Fibroblast of skin of left biceps (primary cell): ENCODE measurements around the gene TSSK1B.
"Not testable (repeated sequence)": the region's sequence is repeated elsewhere in the genome, so short reads cannot be mapped to it uniquely, and the experiment has no call there.

Experiments
- DNase-seq, 2 experiments: peaks; one replicate each; pipeline ENCODE4 v3.0.0-alpha.2; 2013; ENCODE audit warnings: low read depth in 2 of 2

The TSSK1B gene, protein sequence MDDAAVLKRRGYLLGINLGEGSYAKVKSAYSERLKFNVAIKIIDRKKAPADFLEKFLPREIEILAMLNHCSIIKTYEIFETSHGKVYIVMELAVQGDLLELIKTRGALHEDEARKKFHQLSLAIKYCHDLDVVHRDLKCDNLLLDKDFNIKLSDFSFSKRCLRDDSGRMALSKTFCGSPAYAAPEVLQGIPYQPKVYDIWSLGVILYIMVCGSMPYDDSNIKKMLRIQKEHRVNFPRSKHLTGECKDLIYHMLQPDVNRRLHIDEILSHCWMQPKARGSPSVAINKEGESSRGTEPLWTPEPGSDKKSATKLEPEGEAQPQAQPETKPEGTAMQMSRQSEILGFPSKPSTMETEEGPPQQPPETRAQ

DNA sequence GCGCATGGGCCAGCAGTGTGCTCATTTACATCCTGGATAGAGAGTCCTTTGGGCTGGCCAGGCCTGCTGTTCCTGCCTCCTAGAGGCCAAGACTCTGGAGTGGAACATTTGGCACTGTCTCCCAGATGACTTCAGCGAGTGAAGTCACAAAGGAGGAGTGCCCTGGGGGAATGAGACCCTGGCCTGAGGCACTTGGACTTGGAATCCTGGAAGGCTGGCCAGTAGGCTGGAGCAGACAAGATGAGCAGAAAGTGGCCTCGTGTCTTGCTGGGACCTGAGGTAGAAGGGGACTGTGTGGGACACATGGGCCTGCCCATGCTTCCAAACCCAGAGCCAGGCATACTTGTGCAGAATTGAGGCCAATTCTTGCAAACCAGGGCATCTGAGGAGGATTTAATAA, at the start of gene TSSK1B:
Gene TSSK1B, minus strand, starts transcription at position 101 of the 400 bp plus-strand sequence. CDS start 150 bp downstream, outside the sequence.
- no peak for DNase-seq

GRCh38 chr5:113480243-113480642, 45.5 kb upstream of the TSSK1B start:
- no peak for DNase-seq

GRCh38 chr5:113478691-113479090, 43.9 kb upstream of the TSSK1B start:
- DNase-seq = no peak

GRCh38 chr5:113474100-113474728, 39.4 kb upstream of the TSSK1B start:
- DNase-seq = no peak

DNA sequence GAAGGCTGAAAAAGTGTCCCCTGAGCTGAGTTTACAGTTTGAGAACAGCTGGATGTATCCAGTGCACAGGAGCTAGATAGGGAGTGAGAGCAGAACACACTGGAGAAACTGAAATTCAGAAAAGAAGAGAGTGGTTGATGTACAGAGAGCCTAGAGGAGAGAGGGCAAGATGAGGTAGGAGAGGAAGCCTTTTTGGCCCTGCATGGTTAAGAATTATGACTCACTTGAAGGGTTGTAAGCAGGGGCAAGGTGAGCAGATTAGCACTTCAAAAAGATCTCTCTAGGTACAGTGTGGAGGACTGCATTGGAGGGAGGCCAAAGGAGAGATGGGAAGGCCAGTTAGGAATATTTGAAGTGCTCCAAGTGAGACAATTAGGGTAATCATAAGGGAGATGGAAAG, 28.2 kb upstream of the TSSK1B start:
- no peak for DNase-seq

DNA sequence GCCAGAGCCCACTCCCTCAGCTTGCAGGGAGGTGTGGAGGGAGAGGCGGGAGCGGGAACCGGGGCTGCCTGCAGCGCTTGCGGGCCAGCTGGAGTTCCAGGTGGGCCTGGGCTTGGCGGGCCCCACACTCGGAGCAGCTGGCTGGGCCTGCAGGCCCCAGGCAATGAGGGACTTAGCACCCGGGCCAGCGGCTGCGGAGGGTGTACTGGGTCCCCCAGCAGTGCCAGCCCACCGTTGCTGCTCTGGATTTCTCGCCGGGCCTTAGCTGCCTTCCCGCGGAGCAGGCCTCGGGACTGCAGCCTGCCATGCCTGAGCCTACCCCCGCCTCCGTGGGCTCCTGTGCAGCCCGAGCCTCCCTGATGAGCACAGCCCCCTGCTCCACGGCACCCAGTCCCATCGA, 22.3 kb upstream of the TSSK1B start:
- DNase-seq = not testable (repeated sequence)

DNA sequence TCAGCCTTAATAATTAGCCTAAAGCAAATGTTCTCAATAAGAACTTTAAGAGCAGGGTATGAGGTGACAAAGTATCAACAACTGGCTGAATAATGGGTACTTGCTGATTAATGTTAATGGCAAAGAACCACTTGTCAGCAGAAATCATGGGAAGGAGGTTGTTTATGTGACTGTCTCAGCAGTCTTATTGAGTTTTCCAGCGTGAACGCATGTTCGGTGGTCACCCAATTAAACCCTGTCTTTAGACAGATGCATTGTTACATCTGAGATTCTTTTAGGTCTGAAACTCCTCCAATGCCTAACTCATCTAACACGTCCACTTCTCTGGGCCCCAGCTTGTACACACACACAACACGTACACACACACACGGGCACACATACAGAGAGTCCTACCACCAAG, 18.2 kb upstream of the TSSK1B start:
- DNase-seq = no peak

- no peak for DNase-seq
Measured at GRCh38 chr5:113451797-113452196, 17.0 kb upstream of the TSSK1B start.

DNA sequence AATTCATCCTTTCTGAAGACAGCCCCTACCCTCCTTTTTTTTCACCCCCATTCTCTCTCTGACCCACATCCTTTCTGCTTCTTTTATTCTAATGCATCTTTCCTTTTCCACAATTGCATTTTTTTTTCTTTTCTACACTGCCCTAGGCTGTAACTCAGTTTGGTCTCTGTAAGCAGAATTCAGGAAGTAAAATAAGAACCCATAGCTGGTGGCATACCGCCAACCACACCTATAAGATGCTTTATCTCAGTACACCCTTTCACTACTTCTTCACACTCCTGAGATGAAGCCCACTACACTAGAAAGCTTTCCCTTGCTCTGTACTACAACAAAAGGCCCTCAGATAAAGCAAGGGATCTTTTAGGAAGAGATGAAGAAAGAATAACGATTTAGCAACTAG, 16.1 kb upstream of the TSSK1B start:
- no peak for DNase-seq

DNA sequence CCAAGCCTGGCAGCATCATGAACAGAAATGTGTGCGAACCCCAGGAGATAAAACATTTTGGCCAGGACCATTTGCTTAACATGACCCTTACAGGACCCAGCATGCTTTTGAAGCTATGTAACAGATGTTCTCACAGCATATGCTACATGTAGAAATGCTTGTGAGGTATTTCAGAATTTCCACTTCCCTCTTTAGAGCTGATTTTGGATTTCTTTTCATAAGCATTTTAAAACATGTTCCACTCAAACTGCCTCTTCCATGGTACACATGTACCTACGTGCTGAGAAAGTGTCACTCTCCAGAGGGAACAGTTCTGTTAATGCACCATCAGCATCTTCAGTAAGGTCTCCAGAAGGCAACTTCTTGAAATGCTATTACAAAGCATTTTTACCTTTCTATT, 15.7 kb upstream of the TSSK1B start:
- DNase-seq = no peak

DNA sequence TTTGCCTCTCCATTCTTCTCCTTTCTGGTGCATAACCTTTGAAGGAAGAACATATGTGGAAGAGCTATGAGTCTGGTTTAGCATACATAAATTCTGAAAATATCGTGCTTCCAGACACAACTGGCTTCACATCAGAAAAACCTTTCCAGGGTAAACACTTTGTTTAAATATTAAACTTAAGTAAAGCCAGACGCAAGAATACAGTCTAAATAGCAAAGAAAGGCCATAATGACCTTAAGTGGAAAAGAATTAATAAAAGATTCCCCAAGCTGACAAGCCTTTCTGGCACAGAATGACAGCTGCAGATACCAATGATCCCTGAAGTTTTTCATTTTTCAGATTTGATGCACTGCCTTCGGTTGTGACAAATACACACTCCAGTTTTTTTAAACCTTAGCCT, 13.5 kb upstream of the TSSK1B start:
- DNase-seq = no peak

- DNase-seq = no peak
Measured at GRCh38 chr5:113447498-113448050, 12.8 kb upstream of the TSSK1B start.

GRCh38 chr5:113446358-113446927, 11.7 kb upstream of the TSSK1B start:
- DNase-seq = no peak

DNA sequence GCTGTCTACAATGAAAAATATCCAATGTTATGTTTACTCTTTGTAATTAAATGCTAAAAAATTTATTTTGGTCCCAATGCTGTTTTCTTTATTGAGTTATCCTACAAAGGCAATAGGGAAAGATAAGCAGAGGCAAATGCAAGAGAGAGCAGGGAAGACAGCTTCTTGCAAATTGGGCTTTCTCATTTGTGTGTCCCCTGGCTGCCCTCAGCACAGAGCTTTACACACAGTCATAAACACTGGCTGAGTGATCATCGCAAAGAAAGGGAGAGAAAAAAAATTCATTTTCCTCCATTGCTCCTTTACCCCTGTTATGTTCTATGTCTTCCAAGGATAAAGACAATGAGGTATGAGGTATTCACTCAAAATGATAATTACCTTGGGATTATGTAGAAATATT, 2.3 kb upstream of the TSSK1B start:
- no peak for DNase-seq

DNA sequence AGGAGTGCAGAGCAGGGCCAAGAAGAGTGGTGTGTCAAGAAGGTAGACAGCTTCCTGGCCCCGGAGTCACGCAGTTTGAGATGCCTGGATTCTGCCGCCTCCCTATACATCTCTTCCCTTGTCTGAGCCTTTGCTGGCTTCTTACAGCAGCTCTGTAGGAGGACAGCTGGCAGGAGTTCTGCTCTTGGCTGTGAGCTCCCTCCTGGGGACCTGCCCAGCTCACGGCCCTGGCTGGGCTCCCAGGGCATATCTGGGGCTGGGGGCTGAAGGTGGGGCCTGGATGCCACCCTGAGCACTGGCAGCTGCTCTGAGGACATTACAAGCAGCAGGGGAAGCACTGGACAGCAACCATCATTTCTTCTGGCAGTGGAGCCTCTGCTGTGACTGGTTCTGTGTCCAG, 786 bp upstream of the TSSK1B start:
- DNase-seq = no peak

GRCh38 chr5:113433862-113434612, 752 bp downstream of the TSSK1B start:
- no peak for DNase-seq

DNA sequence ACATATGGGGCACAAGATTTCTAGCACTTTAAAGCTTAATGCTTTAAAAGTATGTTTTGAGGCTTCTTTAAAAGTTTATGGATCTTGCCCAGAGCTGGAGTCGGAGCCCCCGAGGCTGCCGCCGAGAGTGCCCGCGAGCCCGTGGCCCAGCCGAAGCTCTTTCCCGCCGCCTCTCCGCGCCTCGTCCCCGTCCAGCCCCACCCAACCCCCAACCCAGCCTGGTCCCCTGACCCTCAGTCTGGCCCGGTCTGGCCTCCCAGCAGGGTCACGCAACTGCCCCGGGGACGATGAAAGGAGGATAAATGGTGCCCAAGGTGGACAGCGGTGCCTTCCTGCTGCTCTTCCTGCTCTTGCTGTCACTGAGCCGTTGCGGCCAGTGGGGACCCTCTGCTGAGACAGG, 1.7 kb downstream of the TSSK1B start:
- no peak for DNase-seq

DNA sequence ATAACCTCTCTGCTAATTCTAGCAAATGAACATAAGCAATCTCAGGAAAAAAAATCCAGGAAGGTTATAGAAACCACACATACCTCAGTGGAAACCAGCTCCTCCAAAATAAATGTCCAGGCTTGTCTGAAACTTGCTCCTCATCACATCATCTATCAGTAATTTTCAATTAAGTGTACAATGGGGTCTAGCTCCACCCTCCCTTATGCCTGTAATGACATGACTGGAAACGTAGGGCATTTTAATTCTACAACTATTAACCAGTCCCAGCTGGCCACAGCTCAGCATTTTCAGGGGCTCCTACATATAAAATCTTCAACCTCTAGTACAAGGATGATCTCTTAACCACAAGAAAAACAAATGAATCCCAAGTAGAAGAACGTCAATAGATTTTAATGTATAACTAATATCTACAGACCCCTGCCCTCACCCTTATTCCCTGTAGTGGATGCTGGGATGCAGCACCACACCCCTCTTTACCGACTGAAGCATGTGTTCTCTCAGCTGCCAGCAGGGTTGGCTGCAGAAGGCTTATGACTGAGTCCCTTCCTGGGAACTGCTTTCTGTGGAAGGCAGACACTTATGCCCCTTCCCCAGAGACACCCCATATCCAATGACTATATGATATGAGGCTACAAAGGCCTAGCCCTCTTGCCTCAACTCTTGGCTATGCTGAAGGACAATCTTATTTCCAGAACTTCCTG, 6.8 kb downstream of the TSSK1B start:
- no peak for DNase-seq

GRCh38 chr5:113425909-113426308, 8.9 kb downstream of the TSSK1B start:
- DNase-seq = no peak

- DNase-seq = no peak
Measured at GRCh38 chr5:113421693-113422092, 13.1 kb downstream of the TSSK1B start.

DNA sequence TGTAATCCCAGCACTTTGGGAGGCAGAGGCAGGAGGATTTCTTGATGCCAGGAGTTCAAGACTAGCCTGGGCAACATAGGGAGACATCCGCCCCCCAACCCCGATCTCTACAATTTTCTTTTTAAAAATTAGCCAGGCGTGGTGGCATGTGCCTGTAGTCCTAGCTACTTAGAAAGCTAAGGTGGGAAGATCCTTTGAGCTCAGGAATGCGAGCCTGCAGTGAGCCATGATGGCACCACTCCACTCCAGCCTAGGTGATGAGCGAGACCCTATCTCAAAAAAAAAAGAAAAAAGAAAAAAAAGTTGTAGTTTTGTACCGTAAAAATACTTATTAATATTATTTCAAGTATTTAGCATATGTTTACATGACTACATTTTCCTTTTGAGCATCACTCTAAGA, 29.3 kb downstream of the TSSK1B start:
- no peak for DNase-seq

GRCh38 chr5:113404269-113404668, 30.5 kb downstream of the TSSK1B start:
- no peak for DNase-seq
